ENCODE results near the gene PACS2.

DNA sequence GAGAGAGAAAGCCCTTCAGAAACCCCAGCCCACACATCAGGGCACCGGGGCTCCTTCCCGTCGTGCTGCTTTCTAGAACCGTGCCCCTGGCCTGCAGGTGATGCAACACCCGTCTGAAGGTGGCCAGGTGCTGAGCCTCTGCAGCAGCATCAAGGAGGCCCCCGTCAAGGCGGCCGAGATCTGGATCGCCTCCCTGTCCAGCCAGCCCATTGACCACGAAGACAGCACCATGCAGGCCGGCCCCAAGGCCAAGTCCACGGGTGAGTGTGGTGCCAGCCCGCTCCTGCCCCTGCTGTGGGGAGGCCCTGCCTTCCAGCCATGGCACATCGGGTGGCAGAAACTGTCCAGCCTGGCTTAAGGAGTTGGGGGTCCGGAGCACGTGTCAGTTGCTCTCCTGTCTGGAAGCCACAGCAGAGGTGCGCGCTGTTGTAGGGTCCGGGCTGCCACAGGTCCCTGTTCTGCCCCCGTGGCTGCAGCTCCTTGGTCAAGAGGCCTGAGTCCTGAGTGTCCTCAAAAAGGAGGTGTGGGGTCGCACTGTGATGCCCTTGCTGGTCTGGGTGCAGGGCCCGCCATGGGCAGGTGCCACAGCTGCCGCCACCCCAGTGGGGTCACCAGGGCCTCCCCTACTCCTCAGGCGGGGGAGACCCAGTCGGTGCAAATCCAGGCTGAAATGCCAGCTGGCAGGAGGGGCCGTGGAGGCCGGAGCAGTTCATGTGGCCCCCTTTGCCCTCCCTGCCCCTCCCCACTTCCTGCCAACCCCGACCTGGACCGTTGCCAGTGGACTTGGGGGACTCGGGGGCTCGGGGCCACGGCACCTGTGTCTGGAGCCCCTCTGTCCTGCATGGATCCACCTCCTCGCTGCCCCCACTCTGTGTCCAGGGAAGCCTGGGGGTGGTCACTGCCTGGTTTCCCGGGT is 52.8 kb downstream of the PACS2 start:
- TF ChIP-seq POLR2A (IDR thresholded peaks at IDR 0.05) (no peak), POLR2AphosphoS5 (IDR thresholded peaks at IDR 0.05) (no peak)
- TF ChIP-seq, protein P1, sequence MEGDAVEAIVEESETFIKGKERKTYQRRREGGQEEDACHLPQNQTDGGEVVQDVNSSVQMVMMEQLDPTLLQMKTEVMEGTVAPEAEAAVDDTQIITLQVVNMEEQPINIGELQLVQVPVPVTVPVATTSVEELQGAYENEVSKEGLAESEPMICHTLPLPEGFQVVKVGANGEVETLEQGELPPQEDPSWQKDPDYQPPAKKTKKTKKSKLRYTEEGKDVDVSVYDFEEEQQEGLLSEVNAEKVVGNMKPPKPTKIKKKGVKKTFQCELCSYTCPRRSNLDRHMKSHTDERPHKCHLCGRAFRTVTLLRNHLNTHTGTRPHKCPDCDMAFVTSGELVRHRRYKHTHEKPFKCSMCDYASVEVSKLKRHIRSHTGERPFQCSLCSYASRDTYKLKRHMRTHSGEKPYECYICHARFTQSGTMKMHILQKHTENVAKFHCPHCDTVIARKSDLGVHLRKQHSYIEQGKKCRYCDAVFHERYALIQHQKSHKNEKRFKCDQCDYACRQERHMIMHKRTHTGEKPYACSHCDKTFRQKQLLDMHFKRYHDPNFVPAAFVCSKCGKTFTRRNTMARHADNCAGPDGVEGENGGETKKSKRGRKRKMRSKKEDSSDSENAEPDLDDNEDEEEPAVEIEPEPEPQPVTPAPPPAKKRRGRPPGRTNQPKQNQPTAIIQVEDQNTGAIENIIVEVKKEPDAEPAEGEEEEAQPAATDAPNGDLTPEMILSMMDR (IDR thresholded peaks at IDR 0.05) = no peak
